ENCODE data around the gene SDK1.

The SDK1 gene

DNA sequence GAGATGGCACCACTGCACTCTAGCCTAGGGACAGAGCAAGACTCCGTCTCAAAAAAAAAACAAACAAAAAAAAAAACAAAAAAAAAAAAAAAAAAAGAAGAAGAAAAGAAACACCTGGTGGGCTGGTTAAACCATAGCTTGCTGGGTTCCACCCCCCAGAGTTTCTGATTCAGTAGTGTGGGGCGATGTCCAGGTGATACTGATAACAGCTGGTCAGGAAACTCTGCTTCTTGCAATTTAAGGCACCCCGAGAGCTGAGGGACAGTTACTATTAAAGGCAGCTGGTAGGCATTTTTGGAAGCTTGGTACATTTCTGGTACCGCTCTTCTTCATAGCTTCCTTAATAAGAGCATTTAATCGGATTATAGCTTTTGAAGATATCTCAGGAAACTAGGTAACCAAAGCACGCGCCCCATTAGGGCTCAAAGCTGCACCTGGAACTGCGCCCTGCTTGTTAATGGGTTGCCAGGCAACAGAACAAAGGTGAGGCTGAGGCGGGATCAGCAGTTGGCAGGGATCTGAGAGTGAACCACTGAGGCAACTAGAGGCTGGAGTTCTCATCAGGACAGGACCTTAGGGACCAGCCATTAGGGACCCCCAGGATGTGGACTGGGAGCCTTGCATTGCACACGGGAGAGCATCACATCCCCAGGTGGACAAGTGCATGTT is 6.5 kb upstream of the SDK1 start:
- H3K4me2 ChIP-seq (ENCODE audit: low read length), result no peak overlapping the region
- H3K9me3 ChIP-seq (ENCODE audit: control insufficient read depth, low read length), result no peaks in the 10 kb centered on the region
- TF ChIP-seq, protein P1, sequence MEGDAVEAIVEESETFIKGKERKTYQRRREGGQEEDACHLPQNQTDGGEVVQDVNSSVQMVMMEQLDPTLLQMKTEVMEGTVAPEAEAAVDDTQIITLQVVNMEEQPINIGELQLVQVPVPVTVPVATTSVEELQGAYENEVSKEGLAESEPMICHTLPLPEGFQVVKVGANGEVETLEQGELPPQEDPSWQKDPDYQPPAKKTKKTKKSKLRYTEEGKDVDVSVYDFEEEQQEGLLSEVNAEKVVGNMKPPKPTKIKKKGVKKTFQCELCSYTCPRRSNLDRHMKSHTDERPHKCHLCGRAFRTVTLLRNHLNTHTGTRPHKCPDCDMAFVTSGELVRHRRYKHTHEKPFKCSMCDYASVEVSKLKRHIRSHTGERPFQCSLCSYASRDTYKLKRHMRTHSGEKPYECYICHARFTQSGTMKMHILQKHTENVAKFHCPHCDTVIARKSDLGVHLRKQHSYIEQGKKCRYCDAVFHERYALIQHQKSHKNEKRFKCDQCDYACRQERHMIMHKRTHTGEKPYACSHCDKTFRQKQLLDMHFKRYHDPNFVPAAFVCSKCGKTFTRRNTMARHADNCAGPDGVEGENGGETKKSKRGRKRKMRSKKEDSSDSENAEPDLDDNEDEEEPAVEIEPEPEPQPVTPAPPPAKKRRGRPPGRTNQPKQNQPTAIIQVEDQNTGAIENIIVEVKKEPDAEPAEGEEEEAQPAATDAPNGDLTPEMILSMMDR (IDR thresholded peaks at IDR 0.05), result no peak
- no peaks in the 10 kb centered on the region for H3K4me1 ChIP-seq
- H3K27me3 ChIP-seq (ENCODE audit: control insufficient read depth, insufficient read depth, low read length), result no peaks in the 10 kb centered on the region
- no peak overlapping the region for H3K27ac ChIP-seq
- H2AFZ ChIP-seq, result no peak overlapping the region
- H3K36me3 ChIP-seq (ENCODE audit: control insufficient read depth, insufficient read depth, low read length), result no peaks in the 10 kb centered on the region
- H3K79me2 ChIP-seq, result no peaks in the 10 kb centered on the region
- H3K9ac ChIP-seq, result no peak overlapping the region
- no peak overlapping the region for H3K4me3 ChIP-seq (ENCODE audit: low read depth, low read length)

DNA sequence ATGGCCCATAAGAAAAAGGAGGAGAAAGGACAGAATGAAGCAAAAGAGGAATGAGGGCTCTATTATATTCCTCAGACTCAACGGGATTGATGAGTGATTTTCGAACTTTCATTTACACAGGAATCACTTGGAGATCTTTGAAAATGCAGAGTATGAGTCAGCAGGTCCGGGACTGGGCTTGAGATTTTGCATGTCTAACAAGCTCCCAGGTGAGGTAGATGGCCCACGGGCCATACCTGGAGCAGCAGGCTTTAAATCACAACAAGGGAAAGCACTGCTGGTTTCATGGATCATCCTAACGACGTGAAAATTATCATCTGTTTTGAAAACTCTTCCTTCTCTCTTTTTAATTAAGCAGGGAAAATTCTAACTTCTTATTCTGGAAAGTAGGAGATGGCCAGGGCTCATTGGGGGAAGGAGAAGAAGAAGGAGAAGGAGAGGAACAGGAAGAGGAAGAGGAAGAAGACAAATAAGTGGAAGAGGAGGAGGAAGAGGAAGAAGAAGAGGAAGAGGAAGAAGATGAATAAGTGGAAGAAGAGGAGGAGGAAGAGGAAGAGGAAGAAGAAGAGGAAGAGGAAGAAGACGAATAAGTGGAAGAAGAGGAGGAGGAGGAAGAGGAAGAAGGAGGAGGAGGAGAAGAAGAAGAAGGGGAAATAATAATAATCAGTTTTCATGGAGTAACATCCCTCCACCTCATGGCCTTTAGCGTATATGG is 3.8 kb upstream of the SDK1 start:
- TF ChIP-seq, protein P1 (IDR thresholded peaks at IDR 0.05), result no peak
- no peaks in the 10 kb centered on the region for H3K27me3 ChIP-seq (ENCODE audit: control insufficient read depth, insufficient read depth, low read length)

DNA sequence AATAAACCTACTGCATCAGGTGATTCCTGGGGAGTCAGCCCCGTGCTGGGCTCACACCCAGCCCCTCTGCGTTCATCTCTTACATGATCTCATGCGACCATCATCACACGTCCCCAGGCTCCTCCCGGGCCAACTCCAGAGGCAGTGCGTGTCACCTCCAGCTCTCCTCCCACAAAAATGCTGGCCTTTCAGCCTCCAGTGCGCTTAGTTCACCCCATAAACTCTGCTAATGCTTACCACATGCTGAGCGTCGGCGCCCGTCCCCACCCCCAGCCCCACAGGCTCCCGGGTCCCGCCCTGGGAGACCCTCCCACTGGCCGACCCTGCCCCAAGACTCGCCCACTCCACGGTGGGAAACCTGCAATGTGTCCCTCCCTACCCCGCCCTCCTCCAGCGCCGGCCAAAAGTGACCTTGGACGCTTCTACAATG is 816 bp upstream of the SDK1 start:
- Histone ChIP-seq H3K79me2 (no peaks in the 10 kb centered on the region), H3K4me2 (ENCODE audit: low read length) (peak overlapping the region; percentile 79)

More for the DNA sequence above, 3.8 kb upstream of the SDK1 start:
- H3K4me1 ChIP-seq, result peaks cover 6% of the 10 kb centered on the region
- H2AFZ ChIP-seq, result no peak overlapping the region
- H3K36me3 ChIP-seq (ENCODE audit: control insufficient read depth, insufficient read depth, low read length), result no peaks in the 10 kb centered on the region
- H3K4me2 ChIP-seq (ENCODE audit: low read length), result no peak overlapping the region
- H3K27ac ChIP-seq, result no peak overlapping the region
- no peak overlapping the region for H3K9ac ChIP-seq
- no peak overlapping the region for H3K4me3 ChIP-seq (ENCODE audit: low read depth, low read length)
- no peaks in the 10 kb centered on the region for H3K9me3 ChIP-seq (ENCODE audit: control insufficient read depth, low read length)
- no peaks in the 10 kb centered on the region for H3K79me2 ChIP-seq

DNA sequence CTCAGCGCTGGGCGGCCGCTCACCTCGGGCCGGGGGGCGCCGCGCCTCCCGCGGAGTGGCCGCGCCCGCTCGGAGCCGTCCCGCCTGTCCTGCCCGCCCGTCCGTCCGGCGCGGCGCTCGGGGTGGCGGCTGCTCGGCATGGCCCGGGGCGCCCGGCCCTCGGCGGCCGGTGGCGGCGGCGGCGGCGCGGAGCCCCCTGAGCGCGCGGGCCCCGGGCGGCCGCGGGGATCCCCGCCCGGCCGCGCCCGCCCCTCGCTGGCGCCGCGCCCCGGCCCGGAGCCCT is 338 bp downstream of the SDK1 start:
- H3K36me3 ChIP-seq (ENCODE audit: control insufficient read depth, insufficient read depth, low read length), result no peaks in the 10 kb centered on the region
- H2AFZ ChIP-seq, result no peak overlapping the region
- peaks cover 6% of the 10 kb centered on the region for H3K4me1 ChIP-seq
- H3K27ac ChIP-seq, result no peak overlapping the region
- no peak overlapping the region for H3K4me3 ChIP-seq (ENCODE audit: low read depth, low read length)
- H3K9ac ChIP-seq, result no peak overlapping the region
- no peaks in the 10 kb centered on the region for H3K27me3 ChIP-seq (ENCODE audit: control insufficient read depth, insufficient read depth, low read length)
- H3K79me2 ChIP-seq, result no peaks in the 10 kb centered on the region
- TF ChIP-seq, protein P1 (IDR thresholded peaks at IDR 0.05), result no peak
- no peak overlapping the region for H3K4me2 ChIP-seq (ENCODE audit: low read length)
- H3K9me3 ChIP-seq (ENCODE audit: control insufficient read depth, low read length), result no peaks in the 10 kb centered on the region

More for the DNA sequence above, 816 bp upstream of the SDK1 start:
- Histone ChIP-seq H3K36me3 (ENCODE audit: control insufficient read depth, insufficient read depth, low read length) (no peaks in the 10 kb centered on the region), H3K27me3 (ENCODE audit: control insufficient read depth, insufficient read depth, low read length) (no peaks in the 10 kb centered on the region), H3K9ac (no peak overlapping the region), H3K27ac (no peak overlapping the region), H3K9me3 (ENCODE audit: control insufficient read depth, low read length) (no peaks in the 10 kb centered on the region), H2AFZ (peak overlapping the region; percentile 85), H3K4me1 (peaks cover 6% of the 10 kb centered on the region), H3K4me3 (ENCODE audit: low read depth, low read length) (peak overlapping the region; percentile 41)
- TF ChIP-seq, protein P1 (IDR thresholded peaks at IDR 0.05), result no peak

Measured in parathyroid adenoma (tissue), 2 donors.